Mesenteric fat pad (tissue), 1 donor: ENCODE results near the gene MPL. TPM values are rescaled to one million over a fixed set of nuclear protein-coding genes. Genes with fewer than 3 reads are reported as not detected.

Source experiments
- microRNA-seq: library from miRNA; unstranded; fragments of <30 nt; microRNA quantifications from one replicate; pipeline ENCODE4 v1.2.0, GENCODE V29; 2020; ENCODE audit warnings: borderline number of aligned reads
- total RNA-seq: library from RNA; stranded (reverse); fragmentation: NEBNext Ultra II Directional; extraction: Animal tissue kit (Norgen Biotek cat#: 25700); gene quantifications from one replicate; pipeline ENCODE4 v1.2.1, GENCODE V29; 2021
- donor health status: DM: yes; HTN: yes; CAD: no.

The MPL gene
- total RNA-seq, 1 donor from 2014 or later = 0.39 TPM

Small RNA genes within 50 kb of the gene (microRNA-seq; reads per million reads assigned to microRNA genes)
- 2.9 reads per million for gene MIR6734

Other genes starting within 250 kb of the MPL start
- gene EBNA1BP2, start 165.5 kb upstream of the MPL start, total RNA-seq = 55.8 TPM
- 0.19 TPM for gene CFAP57, start 165.5 kb upstream of the MPL start, total RNA-seq
- not detected for gene TMEM125, start 67.8 kb upstream of the MPL start, total RNA-seq
- gene C1orf210, start 52.2 kb upstream of the MPL start, total RNA-seq = not detected
- gene TIE1, start 36.8 kb upstream of the MPL start, total RNA-seq = 42.6 TPM
- gene CDC20, start 21.2 kb downstream of the MPL start, total RNA-seq = 4.9 TPM
- gene ELOVL1, start 30.2 kb downstream of the MPL start, total RNA-seq = 149 TPM
- gene MED8, start 52.0 kb downstream of the MPL start, total RNA-seq = 55.2 TPM
- 65.3 TPM for gene SZT2, start 52.1 kb downstream of the MPL start, total RNA-seq
- 36.9 TPM for gene HYI, start 116.1 kb downstream of the MPL start, total RNA-seq
- gene PTPRF, start 193.1 kb downstream of the MPL start, total RNA-seq = 270 TPM